ENCODE results near the gene SUGP1. TPM values are rescaled to one million over a fixed set of nuclear protein-coding genes. Genes with fewer than 3 reads are reported as not detected.
"Not testable (repeated sequence)": the region's sequence is repeated elsewhere in the genome, so short reads cannot be mapped to it uniquely, and the experiment has no call there.

The SUGP1 gene
- total RNA-seq, 1 donor from 2014 or later: 25.5 TPM

DNA sequence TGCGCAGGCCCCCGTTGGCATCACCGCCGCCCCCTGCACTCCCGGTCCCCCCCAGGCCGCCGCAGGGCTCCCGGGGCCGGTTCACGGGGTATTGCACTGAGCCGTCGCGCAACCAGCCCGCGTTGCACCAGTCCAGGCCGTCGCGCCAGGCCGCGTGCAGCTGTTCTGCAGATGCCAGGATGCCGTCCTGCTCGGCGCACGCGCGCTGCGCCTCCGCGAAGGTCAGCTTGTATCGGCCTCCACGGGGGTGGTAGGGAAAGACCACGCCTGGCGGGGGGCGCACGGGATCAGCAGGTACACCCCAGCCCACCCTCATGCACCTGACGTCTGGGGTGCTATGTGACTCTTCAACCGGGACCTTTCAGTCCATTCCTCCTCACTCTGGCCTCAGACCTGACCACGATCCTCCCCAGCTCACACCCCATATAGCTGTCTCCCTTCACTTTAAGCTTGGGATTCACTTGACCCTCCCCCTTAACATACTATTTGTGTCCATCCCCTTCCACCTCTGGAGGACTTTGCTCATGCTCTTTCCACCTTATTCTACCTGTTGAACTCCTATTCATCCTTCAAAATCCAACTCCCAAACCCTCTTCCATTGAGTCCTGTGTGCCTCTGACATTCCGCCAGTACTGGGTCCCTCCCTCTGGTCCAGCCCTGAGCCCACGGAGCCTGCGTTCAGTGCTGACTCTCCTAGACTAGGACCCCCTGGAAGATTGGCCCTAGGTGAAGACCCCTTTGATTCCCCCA lies 61.5 kb downstream of the SUGP1 start:
- Histone ChIP-seq H3K4me1 (peaks cover 5% of the 10 kb centered on the region), H3K36me3 (no peaks in the 10 kb centered on the region), H3K4me3 (no peak overlapping the region), H3K27ac (no peak overlapping the region), H3K27me3 (no peaks in the 10 kb centered on the region), H3K9me3 (no peaks in the 10 kb centered on the region)
- TF ChIP-seq POLR2AphosphoS5 (IDR thresholded peaks at IDR 0.05; ENCODE audit: insufficient read depth in 1 of 2, low read depth in 1 of 2) (no peak), POLR2A (IDR thresholded peaks at IDR 0.05) (no peak)
- TF ChIP-seq, protein P1, sequence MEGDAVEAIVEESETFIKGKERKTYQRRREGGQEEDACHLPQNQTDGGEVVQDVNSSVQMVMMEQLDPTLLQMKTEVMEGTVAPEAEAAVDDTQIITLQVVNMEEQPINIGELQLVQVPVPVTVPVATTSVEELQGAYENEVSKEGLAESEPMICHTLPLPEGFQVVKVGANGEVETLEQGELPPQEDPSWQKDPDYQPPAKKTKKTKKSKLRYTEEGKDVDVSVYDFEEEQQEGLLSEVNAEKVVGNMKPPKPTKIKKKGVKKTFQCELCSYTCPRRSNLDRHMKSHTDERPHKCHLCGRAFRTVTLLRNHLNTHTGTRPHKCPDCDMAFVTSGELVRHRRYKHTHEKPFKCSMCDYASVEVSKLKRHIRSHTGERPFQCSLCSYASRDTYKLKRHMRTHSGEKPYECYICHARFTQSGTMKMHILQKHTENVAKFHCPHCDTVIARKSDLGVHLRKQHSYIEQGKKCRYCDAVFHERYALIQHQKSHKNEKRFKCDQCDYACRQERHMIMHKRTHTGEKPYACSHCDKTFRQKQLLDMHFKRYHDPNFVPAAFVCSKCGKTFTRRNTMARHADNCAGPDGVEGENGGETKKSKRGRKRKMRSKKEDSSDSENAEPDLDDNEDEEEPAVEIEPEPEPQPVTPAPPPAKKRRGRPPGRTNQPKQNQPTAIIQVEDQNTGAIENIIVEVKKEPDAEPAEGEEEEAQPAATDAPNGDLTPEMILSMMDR (IDR thresholded peaks at IDR 0.05): no peak
- DNase-seq (ENCODE audit: extremely low spot score in 2 of 2): no peak
- intact Hi-C loops (cut with DNase I): loop anchor here (1.0 kb wide), 1 partner anchor 45 kb away; no protein-coding TSS in a partner anchor

- H3K27me3 ChIP-seq: no peaks in the 10 kb centered on the region
- H3K9me3 ChIP-seq: no peaks in the 10 kb centered on the region
- intact Hi-C loops (cut with DNase I): loop anchor here (1.0 kb wide), 1 partner anchor 45 kb away; no protein-coding TSS in a partner anchor
Observed at GRCh38 chr19:19257836-19258588, 62.3 kb downstream of the SUGP1 start.

GRCh38 chr19:19257137-19257536 lies 63.2 kb downstream of the SUGP1 start:
- H3K9me3 ChIP-seq: no peaks in the 10 kb centered on the region
- no peaks in the 10 kb centered on the region for H3K27me3 ChIP-seq
- no peak overlapping the region for H3K4me3 ChIP-seq
- no peaks in the 10 kb centered on the region for H3K36me3 ChIP-seq
- DNase-seq (ENCODE audit: extremely low spot score in 2 of 2): no peak
- TF ChIP-seq, protein P1 (IDR thresholded peaks at IDR 0.05): no peak
- no peak for TF ChIP-seq POLR2AphosphoS5 (IDR thresholded peaks at IDR 0.05; ENCODE audit: insufficient read depth in 1 of 2, low read depth in 1 of 2)
- TF ChIP-seq POLR2A (IDR thresholded peaks at IDR 0.05): no peak
- peaks cover 5% of the 10 kb centered on the region for H3K4me1 ChIP-seq
- H3K27ac ChIP-seq: no peak overlapping the region
- intact Hi-C loops (cut with DNase I): no loop called here

More at GRCh38 chr19:19257836-19258588, 62.3 kb downstream of the SUGP1 start:
- no peak overlapping the region for H3K4me3 ChIP-seq
- no peaks in the 10 kb centered on the region for H3K36me3 ChIP-seq
- H3K4me1 ChIP-seq: peaks cover 5% of the 10 kb centered on the region
- DNase-seq (ENCODE audit: extremely low spot score in 2 of 2): no peak
- no peak for TF ChIP-seq POLR2A (IDR thresholded peaks at IDR 0.05)
- TF ChIP-seq, protein P1 (IDR thresholded peaks at IDR 0.05): no peak
- TF ChIP-seq POLR2AphosphoS5 (IDR thresholded peaks at IDR 0.05; ENCODE audit: insufficient read depth in 1 of 2, low read depth in 1 of 2): no peak
- no peak overlapping the region for H3K27ac ChIP-seq

DNA sequence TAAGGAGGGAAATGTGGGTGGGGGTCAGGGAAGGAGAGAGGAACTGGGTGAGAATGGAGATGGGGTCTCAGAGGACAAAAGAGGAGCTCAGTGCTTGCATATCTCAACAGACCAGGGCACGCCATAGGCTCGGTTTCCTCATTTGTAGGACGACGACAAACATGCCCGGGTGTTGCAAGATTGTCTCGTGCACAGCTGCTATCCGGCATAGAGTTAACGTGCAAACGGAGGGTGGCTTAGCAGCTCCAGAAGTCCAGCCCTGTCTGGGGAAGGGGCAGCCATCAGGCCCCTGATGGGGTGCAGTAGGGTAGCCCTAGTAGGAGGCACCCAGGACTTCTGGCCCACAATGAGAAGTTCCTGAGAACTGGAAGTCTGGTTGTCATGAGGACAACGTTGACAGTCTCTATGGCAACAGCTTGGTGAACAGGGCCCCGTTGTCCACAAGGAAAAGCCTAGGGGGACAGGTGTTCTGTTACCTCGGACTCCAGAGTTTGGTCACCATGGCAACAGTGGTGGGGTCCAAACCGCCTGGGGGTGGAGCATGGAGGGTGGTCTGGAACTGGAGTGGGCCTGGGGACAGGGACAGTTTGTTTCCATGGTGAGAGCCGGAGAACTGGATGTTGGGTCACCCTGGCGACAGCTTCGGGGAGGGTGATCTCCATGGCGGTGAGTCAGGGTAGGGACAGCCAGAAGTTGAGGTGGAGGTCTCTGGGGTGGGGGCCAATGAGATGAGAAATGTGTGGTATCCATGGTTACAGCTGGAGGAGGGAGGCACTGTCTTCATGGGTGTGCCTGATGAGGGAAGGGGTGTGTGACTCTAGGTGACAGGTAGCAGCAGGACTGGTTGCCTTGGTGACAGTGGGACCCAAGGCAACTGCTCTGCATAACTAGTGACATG lies 64.0 kb downstream of the SUGP1 start:
- no peak overlapping the region for H3K27ac ChIP-seq
- TF ChIP-seq POLR2AphosphoS5 (IDR thresholded peaks at IDR 0.05; ENCODE audit: insufficient read depth in 1 of 2, low read depth in 1 of 2) (no peak), POLR2A (IDR thresholded peaks at IDR 0.05) (no peak)
- TF ChIP-seq, protein P1 (IDR thresholded peaks at IDR 0.05): no peak
- H3K9me3 ChIP-seq: no peaks in the 10 kb centered on the region
- no peaks in the 10 kb centered on the region for H3K36me3 ChIP-seq
- H3K4me1 ChIP-seq: peaks cover 4% of the 10 kb centered on the region
- no peak overlapping the region for H3K4me3 ChIP-seq
- DNase-seq (ENCODE audit: extremely low spot score in 2 of 2): no peak
- no peaks in the 10 kb centered on the region for H3K27me3 ChIP-seq
- intact Hi-C loops (cut with DNase I): no loop called here

GRCh38 chr19:19253409-19253808 lies 66.9 kb downstream of the SUGP1 start:
- not testable (repeated sequence) for H3K27me3 ChIP-seq

More at GRCh38 chr19:19253409-19253808, 66.9 kb downstream of the SUGP1 start:
- DNase-seq (ENCODE audit: extremely low spot score in 2 of 2); H3K4me1 ChIP-seq; H3K27ac ChIP-seq; H3K36me3 ChIP-seq; intact Hi-C loops (cut with DNase I); H3K9me3 ChIP-seq; H3K4me3 ChIP-seq: not testable (repeated sequence)
